ENCODE data around the gene PDE4C.

The PDE4C gene

GRCh38 chr19:18254546-18255503 is 28.6 kb upstream of the PDE4C start:
- no peak for DNase-seq

- no peak for DNase-seq
These were observed 27.5 kb upstream of the PDE4C start for GRCh38 chr19:18253716-18254115.

GRCh38 chr19:18253130-18253529 is 26.9 kb upstream of the PDE4C start:
- no peak for DNase-seq

GRCh38 chr19:18252370-18252717 is 26.1 kb upstream of the PDE4C start:
- no peak for DNase-seq

GRCh38 chr19:18251587-18252369 is 25.5 kb upstream of the PDE4C start:
- DNase-seq, result peak in 49 of 56 donors; percentile 5 to 83 (median 45)

- DNase-seq, result no peak
These were observed 23.6 kb upstream of the PDE4C start for GRCh38 chr19:18249834-18250233.

DNA sequence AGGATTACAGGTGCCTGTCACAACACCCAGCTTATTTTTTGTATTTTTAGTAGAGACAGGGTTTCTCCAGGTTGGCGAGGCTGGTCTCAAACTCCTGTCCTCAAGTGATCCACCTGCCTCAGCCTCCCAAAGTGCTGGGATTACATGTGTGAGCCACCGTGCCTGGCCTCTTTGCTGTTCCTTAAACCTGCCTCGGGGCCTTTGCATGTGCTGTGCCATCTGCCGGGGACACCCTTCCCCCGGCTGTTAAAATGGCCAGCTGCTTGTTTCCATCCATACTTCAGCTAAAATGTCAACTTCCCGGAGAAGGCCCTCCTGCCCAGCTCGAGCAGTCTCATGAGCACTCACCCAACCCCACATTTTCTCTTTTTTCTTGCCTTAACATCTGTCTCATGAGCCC is 19.1 kb upstream of the PDE4C start:
- no peak for DNase-seq

- no peak for DNase-seq
These were observed 13.1 kb upstream of the PDE4C start for GRCh38 chr19:18239303-18239702.

DNA sequence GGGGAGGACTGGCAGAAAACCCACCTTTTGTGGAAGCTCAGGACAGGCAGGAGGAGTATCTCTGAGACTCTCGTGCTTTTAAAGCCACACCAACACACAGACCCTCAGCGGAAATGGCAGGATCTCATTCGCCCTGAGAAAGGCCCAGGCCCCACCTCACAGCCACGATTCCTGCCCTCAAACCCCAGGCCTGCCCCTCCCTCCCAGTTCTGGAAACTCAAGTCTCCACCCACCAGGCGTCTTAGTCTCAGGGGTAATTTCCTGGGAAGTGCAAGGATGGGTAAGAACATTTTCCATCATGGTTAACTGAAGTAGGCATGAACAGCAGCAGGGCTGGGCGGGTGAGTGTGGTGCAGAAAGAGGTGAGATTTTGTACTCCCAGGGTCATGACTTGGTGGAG is 8.0 kb upstream of the PDE4C start:
- DNase-seq, result no peak

DNA sequence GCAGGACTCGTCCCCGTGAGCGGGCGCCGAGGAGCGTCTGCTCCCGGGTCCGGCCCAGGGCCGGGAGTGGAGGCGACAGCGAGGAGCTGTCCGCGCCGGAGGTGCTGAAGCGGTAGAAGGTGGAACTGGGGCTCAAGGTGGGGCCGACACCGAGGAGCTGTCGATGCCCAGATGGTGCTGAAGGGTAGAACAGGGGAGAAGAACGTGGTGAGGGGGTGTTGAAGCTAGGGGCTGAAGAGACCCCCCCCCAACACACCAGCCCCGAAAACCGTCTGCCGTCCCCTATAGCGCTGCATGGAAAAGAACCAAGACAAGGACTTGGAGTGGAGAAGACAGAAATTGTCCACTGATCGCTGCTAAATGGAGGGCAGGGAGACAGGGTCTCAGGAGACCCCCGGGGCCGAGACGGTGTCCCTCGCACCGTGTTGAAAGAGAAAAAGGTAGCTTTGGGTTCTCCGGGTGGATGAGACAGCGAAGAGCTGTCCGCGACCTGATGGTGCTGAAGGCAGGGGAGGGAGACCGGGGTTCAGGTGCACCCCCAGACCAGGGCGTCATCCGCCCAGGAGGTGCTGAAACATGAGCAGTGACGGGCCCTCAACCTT is 7.1 kb upstream of the PDE4C start:
- DNase-seq, result peak in 3 of 56 donors; percentile 9 to 21 (median 19)

GRCh38 chr19:18232540-18233223 is 6.4 kb upstream of the PDE4C start:
- peak in 1 of 56 donors; percentile 4 for DNase-seq

DNA sequence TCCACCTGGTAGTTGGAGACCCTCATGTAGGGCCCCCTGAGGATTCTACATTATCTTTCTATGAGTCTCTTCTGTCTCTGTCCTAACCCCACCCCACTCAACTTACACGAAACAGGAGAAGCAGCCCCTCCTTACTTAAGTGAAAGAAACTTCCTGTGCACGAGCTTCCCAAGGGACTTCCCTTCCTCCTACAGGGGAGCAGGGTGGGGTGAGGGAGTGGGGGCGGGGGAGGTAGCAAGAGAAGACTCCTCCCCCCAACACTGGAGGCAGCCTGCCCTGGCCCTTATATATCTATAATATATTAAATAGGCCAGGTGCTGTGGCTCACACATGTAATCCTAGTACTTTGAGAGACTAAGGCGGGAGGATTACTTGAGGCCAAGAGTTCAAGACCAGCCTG is 5.5 kb upstream of the PDE4C start:
- DNase-seq, result no peak

DNA sequence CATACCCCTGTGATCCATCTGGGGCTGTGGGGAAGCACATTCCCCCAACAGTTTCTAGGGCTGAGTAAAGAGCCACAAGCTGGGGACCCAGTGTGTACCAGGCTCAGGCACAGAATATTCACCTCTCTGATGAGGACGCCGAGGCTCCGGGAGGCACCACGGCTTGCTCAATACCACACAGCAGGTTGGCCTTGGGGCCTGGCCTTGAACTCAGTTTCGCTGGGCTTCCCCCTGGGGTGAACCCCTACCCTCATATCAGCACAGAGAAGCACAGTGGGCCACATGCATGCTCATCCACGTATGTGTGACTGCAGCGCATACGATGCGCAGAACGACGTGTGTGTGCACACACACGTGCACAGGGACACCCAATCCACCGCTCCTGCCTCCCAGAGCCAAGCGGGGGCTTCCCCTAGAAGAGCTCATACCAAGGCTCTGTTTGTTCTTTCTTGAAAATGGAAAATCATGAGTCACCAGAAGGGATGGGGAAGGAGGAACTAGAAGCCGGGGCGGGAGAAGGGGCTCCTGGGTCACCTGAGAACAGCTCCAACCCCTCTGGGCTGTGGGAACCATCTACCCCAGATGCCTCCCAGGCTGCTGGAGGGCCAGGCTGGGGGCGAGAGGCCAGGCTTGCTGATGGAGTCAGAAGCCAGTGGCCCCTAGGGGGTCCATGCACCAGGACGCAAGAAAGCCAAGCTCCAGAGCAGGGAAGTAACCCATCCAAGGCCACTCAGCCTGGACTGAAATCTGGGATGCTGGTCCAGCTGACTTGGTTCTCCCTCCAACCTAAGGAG is 4.9 kb upstream of the PDE4C start:
- peak in 6 of 56 donors; percentile 4 to 42 (median 13) for DNase-seq

GRCh38 chr19:18229915-18230314 is 3.7 kb upstream of the PDE4C start:
- no peak for DNase-seq

- no peak for DNase-seq
These were observed 3.2 kb upstream of the PDE4C start for GRCh38 chr19:18229474-18229873.

DNA sequence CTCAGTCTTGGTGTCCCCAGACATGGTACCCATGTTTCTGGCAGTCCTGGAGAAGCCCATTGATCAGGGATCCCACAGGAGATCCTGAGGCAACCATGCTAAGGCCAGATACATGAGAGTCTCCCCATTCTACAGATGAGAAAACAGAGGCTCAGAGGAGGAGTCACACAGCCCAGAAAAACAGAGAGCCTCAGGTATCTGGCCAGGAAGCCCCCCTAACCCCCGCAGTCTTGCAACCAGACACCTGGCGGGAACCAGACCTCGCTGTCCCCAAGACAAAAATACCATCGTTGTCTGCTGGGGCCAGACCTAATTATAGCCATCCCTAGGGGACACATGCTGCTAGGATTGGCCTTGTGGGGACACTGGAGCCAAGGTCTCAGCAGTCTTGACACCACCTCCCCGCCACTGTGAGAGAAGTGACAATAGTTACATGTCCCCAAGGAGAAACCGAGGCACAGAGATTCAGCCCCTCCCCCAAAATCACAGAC is 1.6 kb upstream of the PDE4C start:
- DNase-seq, result no peak

DNA sequence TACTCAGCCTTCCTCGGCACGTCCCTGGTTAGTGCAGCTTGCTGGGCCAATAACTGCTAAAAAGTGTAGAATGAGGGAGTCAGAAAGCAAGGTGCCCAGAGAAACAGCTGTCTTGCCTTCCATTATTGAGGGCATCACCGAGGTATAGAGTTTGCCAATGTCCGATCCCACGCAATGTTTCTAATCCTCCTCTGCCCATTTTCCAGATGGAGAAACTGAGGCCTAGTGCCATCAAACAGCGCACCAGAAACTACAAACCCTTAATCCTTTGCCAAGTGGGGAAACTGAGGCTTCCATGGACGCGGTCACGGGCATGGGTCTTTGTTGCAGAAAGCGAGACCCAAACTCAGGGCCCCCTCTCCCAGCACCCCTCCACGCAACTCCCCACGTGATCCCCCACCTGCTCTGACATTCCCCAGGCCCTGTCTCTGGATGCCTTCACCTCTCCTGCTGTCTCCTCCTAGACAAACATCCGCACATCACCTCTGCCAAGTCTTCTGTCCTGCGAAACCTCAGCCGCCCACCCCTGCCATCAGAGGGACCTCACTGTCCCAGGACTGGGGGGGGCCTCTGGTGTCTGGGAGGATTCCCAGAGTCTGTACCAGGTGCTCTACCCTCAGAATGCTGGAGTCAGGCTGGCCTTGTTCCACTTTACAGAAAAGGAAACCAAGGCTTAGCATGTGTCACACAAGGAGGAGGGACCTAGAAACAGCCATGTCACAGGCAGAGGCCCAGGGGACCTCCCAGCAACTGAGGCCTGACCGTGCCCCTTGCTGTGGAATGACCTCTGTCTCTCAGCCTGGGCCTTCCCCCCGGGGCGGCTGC is 930 bp upstream of the PDE4C start:
- DNase-seq, result no peak

DNA sequence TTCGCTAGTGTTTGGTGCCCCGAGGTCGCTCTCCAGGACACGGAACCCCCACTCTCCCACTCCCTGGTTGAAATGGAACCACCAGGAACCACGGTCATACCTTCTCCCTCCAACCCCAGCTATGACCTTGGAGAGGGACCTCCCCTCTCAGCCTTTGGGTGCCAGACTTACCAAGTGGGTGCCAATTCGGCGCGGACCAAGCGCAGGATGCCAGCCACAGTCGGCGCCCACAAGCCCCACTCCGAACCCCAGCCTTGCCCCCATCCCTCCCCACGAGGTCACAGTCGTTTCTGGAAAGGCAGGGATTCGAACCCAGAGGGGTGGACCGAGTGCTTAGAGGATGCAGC is 910 bp downstream of the PDE4C start:
- no peak for DNase-seq

DNA sequence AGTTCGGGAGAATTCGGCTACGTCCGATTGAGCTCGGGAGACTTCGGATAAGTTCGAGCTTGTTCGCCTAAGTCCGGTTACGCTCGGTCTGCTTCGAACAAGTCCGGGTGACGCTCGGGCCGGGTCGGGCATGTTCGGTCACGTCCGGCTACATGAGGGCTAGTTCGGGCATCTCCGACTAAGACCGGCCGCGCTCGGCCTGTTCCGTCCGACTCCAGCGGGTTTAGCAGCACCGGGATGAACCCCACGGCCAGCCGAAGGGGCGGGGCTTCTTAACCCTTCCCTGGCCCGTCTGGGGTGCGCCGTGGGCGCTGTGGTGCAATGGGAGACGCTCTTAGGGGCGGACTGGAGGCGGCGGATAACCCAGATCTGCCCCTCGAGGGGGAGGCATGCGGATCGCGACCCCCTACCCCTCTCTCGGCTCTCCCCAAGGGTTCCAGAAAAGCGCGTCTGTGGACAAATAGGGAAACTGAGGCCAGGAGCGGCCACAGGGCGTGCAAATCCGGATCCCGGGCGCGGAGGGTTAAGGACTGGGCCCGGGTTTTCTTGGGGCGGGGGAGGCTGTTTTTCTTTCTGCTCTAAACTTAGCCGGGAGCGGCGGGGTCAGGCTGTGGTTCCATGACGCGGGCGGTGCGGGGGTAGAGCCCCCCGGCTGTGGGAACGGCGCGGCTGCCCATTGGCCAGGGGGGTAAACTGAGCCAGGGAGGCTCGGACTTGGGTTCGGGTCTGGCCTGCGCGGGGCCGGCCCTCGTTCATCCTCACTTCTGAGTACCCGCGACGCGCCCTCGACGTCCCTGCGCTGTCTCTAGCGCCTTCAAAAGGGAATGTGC is 1.5 kb downstream of the PDE4C start:
- peak; percentile 26 to 94 (median 83) for DNase-seq
